IMR-90 (cell line): ENCODE data around the gene UNC13C. TPM values are rescaled to one million over a fixed set of nuclear protein-coding genes. Genes with fewer than 3 reads are reported as not detected.

Experiments
- ATAC-seq: fragments of 200-7000 bp; cut with Tn5 transposase; 2 replicates; pipeline ENCODE4 v1.9.1; 2020; ENCODE audit warnings: low read depth, mild to moderate bottlenecking, moderate library complexity
- BruUV-seq: library from RNA; stranded (reverse); fragments of 400-500 nt; replicated peaks from 2 replicates; lab custom pipeline; 2021; lab: Mats Ljungman, UMichigan
- CTCF ChIA-PET: fragments of 300-600 bp; formaldehyde crosslinking; extraction: SDS; loops from one replicate; lab custom pipeline; 2021; ENCODE audit warnings: antibody characterized with exemption; lab: Yijun Ruan, JAX
- POLR2A ChIA-PET: fragments of 300-600 bp; sonication (Branson Sonifier 250); formaldehyde crosslinking; loops from one replicate; lab custom pipeline; 2022; ENCODE audit warnings: antibody characterized with exemption; ENCODE audit not compliant: unreplicated experiment; lab: Charles Lee
- DNase-seq: peaks from one replicate; pipeline ENCODE4 v3.0.0; 2013
- H2AFZ ChIP-seq: replicated peaks from 2 replicates; pipeline ENCODE3; 2013; ENCODE audit warnings: low read length, mild to moderate bottlenecking; ENCODE audit not compliant: poor library complexity
- H2AK5ac ChIP-seq: 2 replicates; pipeline ENCODE4 v1.6.1; 2013; ENCODE audit warnings: low read depth, low read length, inconsistent platforms
- H2AK9ac ChIP-seq: replicated peaks from 2 replicates; pipeline ENCODE3; 2013; ENCODE audit warnings: mild to moderate bottlenecking, low read depth, low read length, moderate library complexity; ENCODE audit not compliant: poor library complexity
- H2BK120ac ChIP-seq: 2 replicates; pipeline ENCODE4 v1.6.1; 2013; ENCODE audit warnings: low read depth, low read length, inconsistent platforms
- H2BK15ac ChIP-seq: 3 replicates; pipeline ENCODE4 v1.6.1; 2013; ENCODE audit warnings: low read depth, low read length, inconsistent platforms
- H2BK20ac ChIP-seq: 2 replicates; pipeline ENCODE4 v1.6.1; 2013; ENCODE audit warnings: low read depth, mild to moderate bottlenecking, inconsistent platforms, low read length, moderate library complexity
- H2BK5ac ChIP-seq: 2 replicates; pipeline ENCODE4 v1.6.1; 2013; ENCODE audit warnings: mild to moderate bottlenecking, low read depth, low read length, inconsistent platforms; ENCODE audit not compliant: poor library complexity, severe bottlenecking
- H3K14ac ChIP-seq: replicated peaks from 2 replicates; pipeline ENCODE4 v1.6.1; 2013; ENCODE audit warnings: low read depth, low read length, inconsistent platforms
- H3K18ac ChIP-seq: 2 replicates; pipeline ENCODE4 v1.6.1; 2013; ENCODE audit warnings: low read depth, low read length, control low read depth
- H3K23ac ChIP-seq: 2 replicates; pipeline ENCODE4 v1.6.1; 2013; ENCODE audit warnings: low read depth, low read length, inconsistent platforms
- H3K27ac ChIP-seq: 2 replicates; pipeline ENCODE4 v1.5.1; 2013; ENCODE audit warnings: mild to moderate bottlenecking, control low read depth, low read length; ENCODE audit not compliant: insufficient read depth
- H3K27me3 ChIP-seq: 2 replicates; pipeline ENCODE4 v1.6.1; 2013; ENCODE audit warnings: low read length; ENCODE audit not compliant: control insufficient read depth, insufficient read depth
- H3K36me3 ChIP-seq: 2 replicates; pipeline ENCODE4 v1.6.1; 2013; ENCODE audit warnings: low read length, mixed read lengths; ENCODE audit not compliant: control insufficient read depth, insufficient read depth
- H3K4ac ChIP-seq: 2 replicates; pipeline ENCODE4 v1.6.1; 2013; ENCODE audit warnings: low read depth, low read length, inconsistent platforms
- H3K4me1 ChIP-seq: 2 replicates; pipeline ENCODE4 v1.6.1; 2013; ENCODE audit warnings: low read length, mixed read lengths; ENCODE audit not compliant: control insufficient read depth, insufficient read depth
- H3K4me2 ChIP-seq: 2 replicates; pipeline ENCODE4 v1.6.1; 2013; ENCODE audit warnings: low read depth, mild to moderate bottlenecking, control low read depth, low read length, moderate library complexity
- H3K4me3 ChIP-seq: 2 replicates; pipeline ENCODE4 v1.5.1; 2013; ENCODE audit warnings: low read depth, mild to moderate bottlenecking, control low read depth, low read length, moderate library complexity; ENCODE audit not compliant: insufficient read depth
- H3K56ac ChIP-seq: 2 replicates; pipeline ENCODE4 v1.6.1; 2013; ENCODE audit warnings: low read length, inconsistent platforms; ENCODE audit not compliant: insufficient read depth; ENCODE audit errors: extremely low read depth
- H3K79me1 ChIP-seq, 2 experiments: 2 replicates each; pipeline ENCODE4 v1.6.1; 2013; ENCODE audit warnings: low read length in 2 of 2, inconsistent platforms in 1 of 2, low read depth in 1 of 2
- H3K9ac ChIP-seq: 2 replicates; pipeline ENCODE4 v1.6.1; 2013; ENCODE audit warnings: low read depth, low read length, control low read depth
- H3K9me1 ChIP-seq: 2 replicates; pipeline ENCODE4 v1.6.1; 2013; ENCODE audit warnings: low read length, inconsistent platforms; ENCODE audit not compliant: insufficient read depth
- H3K9me3 ChIP-seq: 2 replicates; pipeline ENCODE4 v1.6.1; 2013; ENCODE audit warnings: low read length; ENCODE audit not compliant: control insufficient read depth, insufficient read depth
- H4K20me1 ChIP-seq: 2 replicates; pipeline ENCODE4 v1.6.1; 2013; ENCODE audit warnings: low read length, inconsistent platforms; ENCODE audit not compliant: insufficient read depth
- H4K5ac ChIP-seq: 2 replicates; pipeline ENCODE4 v1.6.1; 2013; ENCODE audit warnings: mild to moderate bottlenecking, low read depth, low read length, control low read depth
- H4K8ac ChIP-seq, 2 experiments: 2 replicates each; pipeline ENCODE4 v1.6.1; 2013; ENCODE audit warnings: low read depth in 2 of 2, low read length in 2 of 2, control low read depth in 1 of 2, inconsistent platforms in 1 of 2
- H4K91ac ChIP-seq: 2 replicates; pipeline ENCODE4 v1.6.1; 2013; ENCODE audit warnings: low read depth, low read length, inconsistent platforms; ENCODE audit not compliant: insufficient read depth
- BHLHE40 ChIP-seq: fragments of 150-350 bp; IDR thresholded peaks from 2 replicates; pipeline ENCODE4 v1.6.1; 2016; ENCODE audit warnings: mild to moderate bottlenecking, low read depth, low read length
- CEBPB ChIP-seq: IDR thresholded peaks from 2 replicates; pipeline ENCODE4 v1.6.1; 2012; ENCODE audit warnings: low read depth, low read length, improper control_type of control experiment
- CHD1 ChIP-seq: IDR thresholded peaks from 2 replicates; pipeline ENCODE4 v1.6.1; 2012; ENCODE audit warnings: low read depth, low read length, improper control_type of control experiment
- ELK1 ChIP-seq: fragments of 150-350 bp; IDR thresholded peaks from 2 replicates; pipeline ENCODE4 v1.6.1; 2016; ENCODE audit warnings: low read depth, mild to moderate bottlenecking, low read length, moderate library complexity, borderline replicate concordance
- FOS ChIP-seq: fragments of 150-350 bp; IDR thresholded peaks from 2 replicates; pipeline ENCODE4 v1.6.1; 2016; ENCODE audit warnings: low read depth, low read length
- MAFK ChIP-seq: IDR thresholded peaks from 2 replicates; pipeline ENCODE4 v1.6.1; 2012; ENCODE audit warnings: low read depth, low read length, improper control_type of control experiment
- MXI1 ChIP-seq: IDR thresholded peaks from 2 replicates; pipeline ENCODE4 v1.6.1; 2012; ENCODE audit warnings: low read depth, mild to moderate bottlenecking, low read length, moderate library complexity, borderline replicate concordance
- NFE2L2 ChIP-seq: fragments of 150-350 bp; IDR thresholded peaks from 2 replicates; pipeline ENCODE4 v1.6.1; 2016; ENCODE audit warnings: low read depth, mild to moderate bottlenecking, low read length
- POLR2A ChIP-seq: IDR thresholded peaks from 2 replicates; pipeline ENCODE4 v1.6.1; 2012; ENCODE audit warnings: mild to moderate bottlenecking, low read depth, low read length
- RAD21 ChIP-seq: IDR thresholded peaks from 2 replicates; pipeline ENCODE4 v1.6.1; 2012; ENCODE audit warnings: low read length, improper control_type of control experiment
- RCOR1 ChIP-seq: IDR thresholded peaks from 2 replicates; pipeline ENCODE4 v1.6.1; 2012; ENCODE audit warnings: mild to moderate bottlenecking, low read length, improper control_type of control experiment; ENCODE audit not compliant: insufficient replicate concordance
- RFX5 ChIP-seq: IDR thresholded peaks from 2 replicates; pipeline ENCODE4 v1.8.0; 2012; ENCODE audit warnings: low read depth, mild to moderate bottlenecking, low read length, moderate library complexity
- WGBS, 2 experiments: methylation state at CpG; one replicate each; pipeline versions ENCODE4 v1.1.5 to v1.1.7; 2013; ENCODE audit warnings: missing lambda C conversion rate in 2 of 2; ENCODE audit not compliant: insufficient read length in 1 of 2; ENCODE audit errors: extremely low coverage in 2 of 2; 5-methylcytosine and 5-hydroxymethylcytosine counted together
- dilution Hi-C: fragments of 300-500 bp; cut with HindIII; formaldehyde crosslinking; loops from one replicate; pipeline ENCODE4 v1.14.3; 2018; ENCODE audit warnings: low sequenced_read_pairs; ENCODE audit not compliant: unreplicated experiment
- in situ Hi-C: fragments of 300-500 bp; cut with MboI; formaldehyde crosslinking; loops from 3 replicates; pipeline ENCODE4 v1.14.3; 2019; ENCODE audit warnings: low sequenced_read_pairs, inconsistent platforms, mixed read lengths
- intact Hi-C: fragments of 100-400 bp; cut with micrococcal nuclease; formaldehyde crosslinking; loops from 2 replicates; pipeline ENCODE4 v1.10.0; 2022
- polyA plus RNA-seq, 3 experiments: library from polyadenylated mRNA; depleted of rRNA; stranded (reverse); fragments of >200 nt; gene quantifications; 2 replicates each; pipeline ENCODE4 v1.2.3, GENCODE V29; 2012; ENCODE audit warnings: low replicate concordance in 1 of 3
- total RNA-seq: library from RNA; depleted of rRNA; stranded (reverse); fragments of >200 nt; gene quantifications from 2 replicates; pipeline ENCODE4 v1.2.3, GENCODE V29; 2012
- TF ChIP-seq, protein P1 (sequence below): fragments of 150-350 bp; IDR thresholded peaks from 2 replicates; pipeline ENCODE4 v1.6.1; 2017; ENCODE audit warnings: mild to moderate bottlenecking, antibody characterized with exemption, low read length, low read depth
- TF ChIP-seq, protein P2 (sequence below): conservative IDR thresholded peaks from 2 replicates; pipeline ENCODE4 v1.5.1; 2012; ENCODE audit warnings: mild to moderate bottlenecking, low read depth, low read length, improper control_type of control experiment

UNC13C gene
- total and polyA plus RNA-seq, 2 of the 4 experiments (the other 2 are of a cell fraction): not detected

DNA sequence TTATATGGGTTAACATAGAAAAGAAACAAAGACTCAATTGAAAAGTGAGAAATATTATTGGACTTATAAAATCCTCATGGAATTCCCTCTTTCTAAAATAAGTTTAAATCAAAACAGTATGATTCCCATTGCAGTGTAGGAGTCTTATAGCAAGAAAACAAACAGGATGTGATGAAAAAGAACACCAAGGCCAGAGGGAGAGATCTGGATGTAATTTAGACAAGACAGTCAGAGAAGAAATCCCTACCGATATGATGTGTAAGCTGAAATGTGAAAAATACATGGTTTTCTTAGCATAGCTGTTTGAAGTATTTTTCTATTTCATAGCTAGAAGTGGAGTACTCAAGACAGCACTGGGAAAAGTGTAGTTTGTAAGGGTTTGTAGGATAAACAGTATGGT is 697.0 kb downstream of the UNC13C start:
- H3K23ac ChIP-seq: no peak overlapping the region
- no TSS peak for BruUV-seq
- no peak overlapping the region for H4K8ac ChIP-seq
- H3K9me3 ChIP-seq: no peaks in the 10 kb centered on the region
- no peak overlapping the region for H2BK15ac ChIP-seq
- ChIA-PET POLR2A (no interaction called here), CTCF (interaction anchor here (0.6 kb wide), 1 partner anchor 928 kb away, joined by 10 read pairs; no protein-coding TSS in a partner anchor)
- no peak overlapping the region for H4K5ac ChIP-seq
- no peak overlapping the region for H2BK120ac ChIP-seq
- no peak overlapping the region for H2AFZ ChIP-seq
- intact Hi-C loops: no loop called here
- WGBS, 2 experiments: 40% methylated on average over 1 of the region's 1 CpG; no CpG with 5 or more reads in 1 of the 2 experiments
- ATAC-seq (no peak), DNase-seq (no peak)
- H3K36me3 ChIP-seq: no peaks in the 10 kb centered on the region
- no peak overlapping the region for H3K4me3 ChIP-seq
- no peak overlapping the region for H3K9ac ChIP-seq
- dilution Hi-C loops: no loop called here
- no peaks in the 10 kb centered on the region for H3K27me3 ChIP-seq
- H3K79me1 ChIP-seq: no peaks in the 10 kb centered on the region
- H3K14ac ChIP-seq: no peak overlapping the region
- H2BK5ac ChIP-seq: no peak overlapping the region
- in situ Hi-C loops: no loop called here
- TF ChIP-seq, protein P1, sequence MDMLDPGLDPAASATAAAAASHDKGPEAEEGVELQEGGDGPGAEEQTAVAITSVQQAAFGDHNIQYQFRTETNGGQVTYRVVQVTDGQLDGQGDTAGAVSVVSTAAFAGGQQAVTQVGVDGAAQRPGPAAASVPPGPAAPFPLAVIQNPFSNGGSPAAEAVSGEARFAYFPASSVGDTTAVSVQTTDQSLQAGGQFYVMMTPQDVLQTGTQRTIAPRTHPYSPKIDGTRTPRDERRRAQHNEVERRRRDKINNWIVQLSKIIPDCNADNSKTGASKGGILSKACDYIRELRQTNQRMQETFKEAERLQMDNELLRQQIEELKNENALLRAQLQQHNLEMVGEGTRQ: no peak
- TF ChIP-seq BHLHE40: no peak
- no peak for TF ChIP-seq CEBPB
- TF ChIP-seq, protein P2, sequence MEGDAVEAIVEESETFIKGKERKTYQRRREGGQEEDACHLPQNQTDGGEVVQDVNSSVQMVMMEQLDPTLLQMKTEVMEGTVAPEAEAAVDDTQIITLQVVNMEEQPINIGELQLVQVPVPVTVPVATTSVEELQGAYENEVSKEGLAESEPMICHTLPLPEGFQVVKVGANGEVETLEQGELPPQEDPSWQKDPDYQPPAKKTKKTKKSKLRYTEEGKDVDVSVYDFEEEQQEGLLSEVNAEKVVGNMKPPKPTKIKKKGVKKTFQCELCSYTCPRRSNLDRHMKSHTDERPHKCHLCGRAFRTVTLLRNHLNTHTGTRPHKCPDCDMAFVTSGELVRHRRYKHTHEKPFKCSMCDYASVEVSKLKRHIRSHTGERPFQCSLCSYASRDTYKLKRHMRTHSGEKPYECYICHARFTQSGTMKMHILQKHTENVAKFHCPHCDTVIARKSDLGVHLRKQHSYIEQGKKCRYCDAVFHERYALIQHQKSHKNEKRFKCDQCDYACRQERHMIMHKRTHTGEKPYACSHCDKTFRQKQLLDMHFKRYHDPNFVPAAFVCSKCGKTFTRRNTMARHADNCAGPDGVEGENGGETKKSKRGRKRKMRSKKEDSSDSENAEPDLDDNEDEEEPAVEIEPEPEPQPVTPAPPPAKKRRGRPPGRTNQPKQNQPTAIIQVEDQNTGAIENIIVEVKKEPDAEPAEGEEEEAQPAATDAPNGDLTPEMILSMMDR: no peak
- TF ChIP-seq POLR2A: no peak
- no peak for TF ChIP-seq MXI1
- TF ChIP-seq RAD21: no peak
- no peak for TF ChIP-seq MAFK
- TF ChIP-seq ELK1: no peak
- TF ChIP-seq RFX5: no peak
- TF ChIP-seq FOS: no peak
- no peak for TF ChIP-seq NFE2L2
- TF ChIP-seq CHD1: no peak
- TF ChIP-seq RCOR1: no peak
- no peak overlapping the region for H3K18ac ChIP-seq
- H2AK9ac ChIP-seq: no peak overlapping the region
- no peak overlapping the region for H3K27ac ChIP-seq
- H2AK5ac ChIP-seq: no peak overlapping the region
- H3K9me1 ChIP-seq: no peaks in the 10 kb centered on the region
- no peak overlapping the region for H2BK20ac ChIP-seq
- no peak overlapping the region for H3K4me2 ChIP-seq
- no peaks in the 10 kb centered on the region for H3K4me1 ChIP-seq
- no peak overlapping the region for H4K91ac ChIP-seq
- H4K20me1 ChIP-seq: no peaks in the 10 kb centered on the region
- no peak overlapping the region for H3K56ac ChIP-seq
- no peak overlapping the region for H3K4ac ChIP-seq
